Heart left ventricle (tissue), 13 donors: ENCODE measurements around the gene LTBP2.

Experiments used
- POLR2A ChIP-seq, 2 donors: fragments of 450-650 bp; IDR thresholded peaks; one replicate each; pipeline ENCODE4 v1.6.1; 2017; ENCODE audit warnings: antibody characterized with exemption in 2 of 2, mild to moderate bottlenecking in 2 of 2, moderate library complexity in 2 of 2
- TF ChIP-seq, protein P1 (sequence below), 12 donors: fragments of 200-600 bp; sonication (generic) in 4 of 12; IDR thresholded peaks; one replicate each; pipeline versions ENCODE4 v1.5.0 to v1.8.0; 2018 to 2022; ENCODE audit warnings: antibody characterized with exemption in 12 of 12, mild to moderate bottlenecking in 5 of 12
- donor health status: ischemic (EF 13 %, LVEDD 7.1; RV severe dilation, severe dysfunction).
- donor health status: DM: no; HTN: yes; CAD: no.
- donor health status: DM: no; HTN: no; CAD: no.
- donor health status: ischemic (EF 25% LVEDD 6.9; RV normal size, moderate dysfunction).
- donor health status: ischemic (EF 25% LVEDD 5.7; RV mildly dilated, moderate dysfunction).
- donor health status: ischemic (EF 35%, LVEDD 5.7; RV mildly dilated, moderate dysfunction).
- donor health status: nonischemic (EF 11% LVEDD 7.7; RV severe dilation, severe dysfunction).
- donor health status: DM: yes; HTN: yes; CAD: no.
- donor health status: PGD.
- donor health status: ischemic (EF 29% LVEDD 5.4; RV normal size, mild dysfunction).
- donor health status: nonischemic (EF 23%, LVEDD 6.1; RV moderate dilation, normal function).

DNA sequence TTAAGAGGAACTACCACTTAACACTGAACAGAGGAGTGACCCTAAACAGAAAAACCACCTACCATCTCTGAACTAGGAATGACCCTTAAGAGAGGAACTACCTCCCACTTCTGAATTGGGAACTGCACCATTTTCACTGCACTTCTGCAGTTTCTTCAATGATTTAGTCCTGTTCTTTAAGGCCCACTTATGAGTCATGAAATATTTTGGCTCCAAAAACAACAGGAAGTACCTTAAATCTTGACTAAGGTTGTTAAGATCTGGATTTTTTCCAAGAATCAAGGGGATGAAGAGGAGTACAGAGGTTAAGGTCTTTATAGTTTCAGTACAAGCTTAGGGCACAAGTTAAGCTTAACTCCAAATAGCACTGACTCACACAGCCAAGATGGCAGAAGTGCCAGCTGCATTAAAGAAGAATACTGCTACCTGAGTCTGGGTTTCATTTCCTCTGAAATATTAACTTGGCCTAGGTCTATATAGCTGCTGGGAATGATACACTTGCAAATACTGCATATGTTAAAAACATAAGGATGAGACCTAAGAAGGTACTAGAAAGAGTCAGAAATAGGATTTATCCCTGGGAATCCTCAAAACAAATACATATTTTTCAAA lies 123.1 kb downstream of the LTBP2 start:
- no peak for TF ChIP-seq POLR2A (IDR thresholded peaks at IDR 0.05)
- TF ChIP-seq, protein P1, sequence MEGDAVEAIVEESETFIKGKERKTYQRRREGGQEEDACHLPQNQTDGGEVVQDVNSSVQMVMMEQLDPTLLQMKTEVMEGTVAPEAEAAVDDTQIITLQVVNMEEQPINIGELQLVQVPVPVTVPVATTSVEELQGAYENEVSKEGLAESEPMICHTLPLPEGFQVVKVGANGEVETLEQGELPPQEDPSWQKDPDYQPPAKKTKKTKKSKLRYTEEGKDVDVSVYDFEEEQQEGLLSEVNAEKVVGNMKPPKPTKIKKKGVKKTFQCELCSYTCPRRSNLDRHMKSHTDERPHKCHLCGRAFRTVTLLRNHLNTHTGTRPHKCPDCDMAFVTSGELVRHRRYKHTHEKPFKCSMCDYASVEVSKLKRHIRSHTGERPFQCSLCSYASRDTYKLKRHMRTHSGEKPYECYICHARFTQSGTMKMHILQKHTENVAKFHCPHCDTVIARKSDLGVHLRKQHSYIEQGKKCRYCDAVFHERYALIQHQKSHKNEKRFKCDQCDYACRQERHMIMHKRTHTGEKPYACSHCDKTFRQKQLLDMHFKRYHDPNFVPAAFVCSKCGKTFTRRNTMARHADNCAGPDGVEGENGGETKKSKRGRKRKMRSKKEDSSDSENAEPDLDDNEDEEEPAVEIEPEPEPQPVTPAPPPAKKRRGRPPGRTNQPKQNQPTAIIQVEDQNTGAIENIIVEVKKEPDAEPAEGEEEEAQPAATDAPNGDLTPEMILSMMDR (IDR thresholded peaks at IDR 0.05), result no peak
